ENCODE measurements around the gene PTPN3.
A peak's percentile ranks its signal among the peaks of the same experiment; 100 is the strongest.

Gene PTPN3

DNA sequence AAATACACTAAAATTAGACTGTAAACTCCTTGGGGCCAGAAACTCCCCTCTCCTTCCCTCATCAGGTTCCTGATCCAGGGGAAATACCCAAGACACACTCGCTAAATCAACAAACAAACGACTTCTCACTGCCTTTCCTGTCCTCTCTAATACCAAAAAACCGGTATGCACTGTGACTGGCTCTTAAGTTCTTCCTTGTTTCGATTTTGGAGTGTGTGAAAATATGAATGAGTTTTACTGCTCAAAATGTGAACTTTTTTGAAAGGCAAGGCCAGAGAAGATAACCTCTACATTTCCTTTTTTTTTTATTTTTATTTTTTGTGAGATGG lies 96.2 kb downstream of the PTPN3 start:
- DNase-seq (ENCODE audit: low read depth), result peak; percentile 74
- H3K4me3 ChIP-seq (ENCODE audit: low read depth, low read length), result no peak overlapping the region

DNA sequence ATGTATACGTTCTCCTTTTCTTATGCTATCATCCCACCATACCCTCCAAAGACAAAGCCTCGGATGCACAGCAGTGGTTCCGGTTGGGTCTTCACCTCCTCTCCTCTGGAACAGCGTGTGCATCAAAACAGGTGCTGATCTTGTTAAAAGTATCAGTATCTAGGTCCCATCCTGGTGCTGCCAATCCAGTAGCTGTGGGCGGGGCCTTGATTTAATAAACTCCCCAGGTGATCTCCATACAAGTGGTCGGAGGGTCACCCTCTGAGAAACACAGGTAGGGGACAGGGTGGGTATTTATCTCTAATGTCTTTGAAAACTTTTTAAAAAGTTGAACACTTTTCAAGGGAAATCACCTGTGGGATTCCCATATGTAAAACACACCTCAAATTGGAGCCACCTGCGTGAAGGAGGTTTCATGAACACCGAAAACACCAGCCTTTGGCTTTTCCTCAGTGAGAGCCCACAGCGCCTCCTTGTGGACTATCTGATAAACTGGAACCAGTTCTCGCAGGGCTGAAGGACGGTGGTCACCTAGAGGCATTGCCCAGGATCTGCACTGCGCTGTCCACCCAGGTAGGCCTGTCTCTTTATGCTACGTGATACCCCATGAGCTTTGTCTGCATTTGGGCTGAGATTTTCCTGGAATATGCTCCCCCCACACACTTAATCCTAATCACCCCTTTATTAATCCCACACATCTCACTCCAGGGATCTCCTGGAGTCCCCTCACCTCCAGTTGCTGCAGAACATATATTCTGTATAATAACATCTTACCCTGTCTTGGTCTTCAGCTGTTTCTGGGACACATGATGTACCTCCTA lies 96.7 kb downstream of the PTPN3 start:
- TF ChIP-seq, protein P1, sequence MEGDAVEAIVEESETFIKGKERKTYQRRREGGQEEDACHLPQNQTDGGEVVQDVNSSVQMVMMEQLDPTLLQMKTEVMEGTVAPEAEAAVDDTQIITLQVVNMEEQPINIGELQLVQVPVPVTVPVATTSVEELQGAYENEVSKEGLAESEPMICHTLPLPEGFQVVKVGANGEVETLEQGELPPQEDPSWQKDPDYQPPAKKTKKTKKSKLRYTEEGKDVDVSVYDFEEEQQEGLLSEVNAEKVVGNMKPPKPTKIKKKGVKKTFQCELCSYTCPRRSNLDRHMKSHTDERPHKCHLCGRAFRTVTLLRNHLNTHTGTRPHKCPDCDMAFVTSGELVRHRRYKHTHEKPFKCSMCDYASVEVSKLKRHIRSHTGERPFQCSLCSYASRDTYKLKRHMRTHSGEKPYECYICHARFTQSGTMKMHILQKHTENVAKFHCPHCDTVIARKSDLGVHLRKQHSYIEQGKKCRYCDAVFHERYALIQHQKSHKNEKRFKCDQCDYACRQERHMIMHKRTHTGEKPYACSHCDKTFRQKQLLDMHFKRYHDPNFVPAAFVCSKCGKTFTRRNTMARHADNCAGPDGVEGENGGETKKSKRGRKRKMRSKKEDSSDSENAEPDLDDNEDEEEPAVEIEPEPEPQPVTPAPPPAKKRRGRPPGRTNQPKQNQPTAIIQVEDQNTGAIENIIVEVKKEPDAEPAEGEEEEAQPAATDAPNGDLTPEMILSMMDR (IDR thresholded peaks at IDR 0.05; ENCODE audit: insufficient read depth, low read depth, low read length, missing control alignments), result peak; percentile 89
- no peak overlapping the region for H3K4me3 ChIP-seq (ENCODE audit: low read depth, low read length)
- peak; percentile 86 for DNase-seq (ENCODE audit: low read depth)

More for the DNA sequence above, 96.2 kb downstream of the PTPN3 start:
- TF ChIP-seq, protein P1 (IDR thresholded peaks at IDR 0.05; ENCODE audit: insufficient read depth, low read depth, low read length, missing control alignments), result no peak

DNA sequence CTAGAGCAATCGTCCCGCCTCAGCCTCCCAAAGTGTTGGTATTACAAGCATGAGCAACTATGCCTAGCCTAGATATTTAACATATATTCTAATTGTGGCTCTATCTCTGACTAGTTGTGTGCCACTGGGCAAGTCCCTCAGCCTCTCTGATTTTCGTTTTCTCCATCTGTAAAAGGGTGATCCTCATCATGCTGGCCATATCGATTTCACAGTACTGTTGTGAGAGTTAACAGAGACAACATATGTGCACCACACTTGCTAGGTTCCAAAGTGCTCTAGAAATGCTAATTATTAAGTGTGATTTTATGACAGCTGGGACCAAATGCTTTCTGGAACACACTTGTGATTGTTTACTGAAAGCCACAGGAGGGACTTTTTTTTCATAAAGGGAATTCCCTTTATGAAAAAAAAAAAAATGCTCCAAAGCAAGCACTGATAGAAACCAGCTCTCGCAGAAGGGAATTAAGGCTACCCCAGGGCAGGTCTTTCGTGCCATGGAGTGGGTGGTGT lies 98.8 kb downstream of the PTPN3 start:
- H3K4me3 ChIP-seq (ENCODE audit: low read depth, low read length), result no peak overlapping the region
- DNase-seq (ENCODE audit: low read depth), result peak; percentile 82
- TF ChIP-seq, protein P1 (IDR thresholded peaks at IDR 0.05; ENCODE audit: insufficient read depth, low read depth, low read length, missing control alignments), result no peak

DNA sequence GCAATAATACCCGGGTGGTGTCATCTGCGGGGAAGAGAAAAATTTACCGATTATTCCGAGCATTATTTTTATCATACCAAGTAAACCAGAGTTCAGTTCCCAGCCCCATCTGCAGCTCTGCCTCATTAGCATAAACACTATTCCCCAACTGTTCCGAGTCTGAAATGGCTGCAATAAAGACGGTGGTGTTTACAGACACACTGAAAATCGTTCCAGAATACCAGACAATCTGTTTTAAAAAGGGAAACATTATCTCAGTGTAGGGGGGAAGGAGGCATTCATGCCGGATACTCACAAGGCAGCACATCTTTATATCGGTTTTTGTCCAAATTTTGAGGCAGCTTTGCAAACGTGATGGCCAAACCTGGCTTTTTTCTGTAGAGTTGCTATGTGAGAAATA lies 106.9 kb downstream of the PTPN3 start:
- no peak for DNase-seq (ENCODE audit: low read depth)
- no peak overlapping the region for H3K4me3 ChIP-seq (ENCODE audit: low read depth, low read length)
- TF ChIP-seq, protein P1 (IDR thresholded peaks at IDR 0.05; ENCODE audit: insufficient read depth, low read depth, low read length, missing control alignments), result no peak

DNA sequence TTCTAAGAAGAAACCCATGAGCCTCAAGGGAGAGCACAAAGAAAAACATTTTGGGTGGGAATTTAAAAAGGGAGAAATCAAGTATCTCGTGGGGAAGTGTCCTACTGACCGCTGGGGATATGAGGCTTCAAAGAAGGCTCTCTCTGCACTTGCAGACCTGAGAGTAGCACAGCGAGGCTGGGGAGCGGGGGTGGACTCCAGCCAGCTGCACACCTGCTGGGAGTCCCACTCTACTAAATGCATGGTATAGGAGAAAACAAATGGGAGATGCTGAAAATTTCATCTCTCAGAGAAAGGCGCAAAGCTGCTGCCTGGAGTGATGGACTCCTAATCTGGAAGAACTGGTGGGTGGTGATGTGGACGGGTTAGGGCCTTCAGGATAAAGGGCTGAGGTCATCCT lies 110.3 kb downstream of the PTPN3 start:
- H3K4me3 ChIP-seq (ENCODE audit: low read depth, low read length), result no peak overlapping the region
- TF ChIP-seq, protein P1 (IDR thresholded peaks at IDR 0.05; ENCODE audit: insufficient read depth, low read depth, low read length, missing control alignments), result no peak
- DNase-seq (ENCODE audit: low read depth), result no peak

DNA sequence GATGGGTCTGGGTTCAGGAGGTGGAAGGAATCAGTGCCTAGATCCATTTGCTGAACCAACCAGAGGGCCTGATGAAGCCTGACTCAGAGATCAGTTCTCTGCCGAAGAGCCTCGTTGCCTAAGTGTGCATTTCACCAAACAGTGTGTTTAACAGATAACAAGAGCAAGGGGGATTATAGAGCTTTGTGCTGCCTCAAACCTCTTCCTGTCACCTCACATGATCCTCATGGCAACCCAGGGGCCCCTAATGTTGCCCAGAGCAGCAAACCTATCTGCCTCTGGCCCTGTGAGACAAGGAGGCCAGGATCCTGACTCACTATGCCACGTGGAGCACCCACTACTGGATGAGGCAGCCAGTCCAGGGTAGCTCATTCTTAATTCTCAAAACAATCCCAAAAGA lies 110.9 kb downstream of the PTPN3 start:
- H3K4me3 ChIP-seq (ENCODE audit: low read depth, low read length), result no peak overlapping the region
- TF ChIP-seq, protein P1 (IDR thresholded peaks at IDR 0.05; ENCODE audit: insufficient read depth, low read depth, low read length, missing control alignments), result no peak
- no peak for DNase-seq (ENCODE audit: low read depth)

DNA sequence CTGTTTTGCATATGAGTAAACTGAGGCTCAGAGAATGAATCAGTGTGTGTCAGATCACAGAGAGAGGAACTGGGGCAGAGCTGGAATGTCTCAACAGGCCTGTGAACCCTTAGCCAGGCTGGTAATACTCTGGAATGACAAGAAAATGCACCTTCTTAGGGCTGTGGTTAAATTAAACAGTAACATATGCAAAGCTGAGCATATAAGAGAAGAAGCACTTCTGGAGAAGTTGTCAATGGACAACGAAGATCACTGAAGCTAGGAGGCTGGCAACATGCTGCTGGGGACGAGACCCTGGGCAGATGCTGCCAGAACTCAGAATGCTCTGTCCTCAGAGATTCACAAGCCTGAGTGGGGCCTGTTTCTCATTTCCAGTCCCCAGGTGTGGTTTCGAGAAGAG lies 112.6 kb downstream of the PTPN3 start:
- no peak for DNase-seq (ENCODE audit: low read depth)
- H3K4me3 ChIP-seq (ENCODE audit: low read depth, low read length), result no peak overlapping the region
- TF ChIP-seq, protein P1 (IDR thresholded peaks at IDR 0.05; ENCODE audit: insufficient read depth, low read depth, low read length, missing control alignments), result no peak
